ENCODE measurements around the gene MTHFD1L. TPM values are rescaled to one million over a fixed set of nuclear protein-coding genes. Genes with fewer than 3 reads are reported as not detected.

Gene MTHFD1L
- total RNA-seq, 1 donor = 68.7 TPM

GRCh38 chr6:151100326-151100725 is 234.8 kb downstream of the MTHFD1L start:
- no peak overlapping the region for H3K4me3 ChIP-seq (ENCODE audit: low read depth, low read length)
- DNase-seq (ENCODE audit: low read depth) = no peak
- no peak for TF ChIP-seq CTCF (IDR thresholded peaks at IDR 0.05; ENCODE audit: insufficient read depth, low read length)

DNA sequence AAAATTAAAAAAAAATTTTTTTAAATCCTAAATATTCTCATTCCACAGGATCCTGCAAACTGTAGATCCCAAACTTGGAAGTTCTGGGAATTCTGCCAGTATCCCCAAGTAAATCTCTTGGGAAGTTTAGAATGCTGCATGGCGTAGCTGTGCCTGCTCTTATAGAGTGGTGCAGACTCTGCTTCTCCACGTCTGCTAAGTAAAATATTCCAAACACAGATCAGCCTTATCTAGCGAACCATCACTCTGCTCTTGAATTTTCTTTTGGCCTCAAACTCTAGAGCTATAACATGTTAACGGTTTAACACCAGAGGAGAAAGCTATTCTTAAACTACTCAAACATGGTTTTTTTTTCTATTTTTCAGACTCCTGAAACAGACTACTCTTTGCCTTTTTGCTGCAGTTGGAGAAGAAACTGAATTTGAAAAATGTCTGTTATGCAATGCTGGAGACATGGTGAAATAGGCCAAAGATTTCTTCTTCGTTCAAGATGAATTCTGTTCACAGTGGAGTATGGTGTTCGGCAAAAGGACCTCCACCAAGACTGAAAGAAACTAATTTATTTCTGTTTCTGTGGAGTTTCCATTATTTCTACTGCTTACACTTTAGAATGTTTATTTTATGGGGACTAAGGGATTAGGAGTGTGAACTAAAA is 235.8 kb downstream of the MTHFD1L start:
- DNase-seq (ENCODE audit: low read depth) = peak; percentile 26
- TF ChIP-seq CTCF (IDR thresholded peaks at IDR 0.05; ENCODE audit: insufficient read depth, low read length) = no peak

GRCh38 chr6:151101816-151102694 is 236.6 kb downstream of the MTHFD1L start:
- no peak for DNase-seq (ENCODE audit: low read depth)
- no peak for TF ChIP-seq CTCF (IDR thresholded peaks at IDR 0.05; ENCODE audit: insufficient read depth, low read length)
- no peak overlapping the region for H3K4me3 ChIP-seq (ENCODE audit: low read depth, low read length)

More for the DNA sequence above, 235.8 kb downstream of the MTHFD1L start:
- H3K4me3 ChIP-seq (ENCODE audit: low read depth, low read length) = no peak overlapping the region

- no peak overlapping the region for H3K4me3 ChIP-seq (ENCODE audit: low read depth, low read length)
- no peak for DNase-seq (ENCODE audit: low read depth)
- TF ChIP-seq CTCF (IDR thresholded peaks at IDR 0.05; ENCODE audit: insufficient read depth, low read length) = no peak
Measured at GRCh38 chr6:151103266-151103665, 237.8 kb downstream of the MTHFD1L start.

GRCh38 chr6:151107897-151108427 is 242.5 kb downstream of the MTHFD1L start:
- no peak for TF ChIP-seq CTCF (IDR thresholded peaks at IDR 0.05; ENCODE audit: insufficient read depth, low read length)
- H3K4me3 ChIP-seq (ENCODE audit: low read depth, low read length) = no peak overlapping the region
- DNase-seq (ENCODE audit: low read depth) = no peak

DNA sequence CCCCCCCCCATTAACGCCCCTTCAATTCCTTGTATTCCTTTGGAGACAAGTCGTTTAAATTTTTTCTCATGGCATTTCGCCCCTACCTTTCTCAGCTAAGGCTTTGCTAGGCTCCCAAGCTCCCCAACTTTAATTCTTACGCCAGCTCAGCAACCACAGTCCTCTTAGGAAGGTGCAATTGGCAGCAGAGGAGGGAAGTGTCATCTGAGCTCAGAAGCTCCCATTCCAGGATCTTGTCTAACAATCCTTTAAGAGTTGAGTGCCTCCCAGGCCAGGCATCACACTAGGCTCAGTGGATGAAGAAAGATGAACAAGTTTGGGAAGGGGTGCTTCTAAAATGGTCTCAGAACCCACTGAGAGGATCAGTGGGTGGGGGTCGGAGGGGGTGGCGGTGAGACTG is 243.0 kb downstream of the MTHFD1L start:
- H3K4me3 ChIP-seq (ENCODE audit: low read depth, low read length) = no peak overlapping the region
- DNase-seq (ENCODE audit: low read depth) = no peak
- TF ChIP-seq CTCF (IDR thresholded peaks at IDR 0.05; ENCODE audit: insufficient read depth, low read length) = no peak

Measured in fibroblast of the aortic adventitia (primary cell).